Pons (tissue), 1 donor: ENCODE results near the gene LRRC7.
A peak's percentile ranks its signal among the peaks of the same experiment; 100 is the strongest.

Experiments used
- DNase-seq: peaks from one replicate; pipeline ENCODE4 v3.0.0-alpha.2; 2016; ENCODE audit warnings: low spot score

Gene LRRC7

GRCh38 chr1:69967245-69967766 is 399.6 kb downstream of the LRRC7 start:
- DNase-seq, result no peak

DNA sequence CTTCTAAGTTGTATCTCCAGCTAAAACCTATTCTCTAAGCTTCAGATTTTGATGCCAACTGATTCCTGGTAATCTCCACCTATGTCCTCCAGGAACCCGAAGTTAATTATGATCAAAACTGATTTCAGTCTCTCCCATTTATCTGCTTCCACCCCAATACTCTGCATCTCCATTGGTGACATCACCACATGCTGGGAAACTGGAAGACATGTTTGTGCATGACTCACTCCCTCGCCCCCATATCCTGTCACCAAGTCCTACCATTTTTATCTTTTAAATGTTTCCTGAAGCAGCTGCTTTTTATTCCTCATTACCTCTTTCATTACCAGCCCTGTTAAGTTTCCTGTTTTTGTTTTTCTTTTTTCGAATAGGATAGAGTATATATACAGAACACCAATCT is 409.2 kb downstream of the LRRC7 start:
- no peak for DNase-seq

GRCh38 chr1:69982992-69983391 is 415.3 kb downstream of the LRRC7 start:
- peak; percentile 10 for DNase-seq

- DNase-seq, result no peak
These were observed 417.7 kb downstream of the LRRC7 start for GRCh38 chr1:69985376-69985775.

DNA sequence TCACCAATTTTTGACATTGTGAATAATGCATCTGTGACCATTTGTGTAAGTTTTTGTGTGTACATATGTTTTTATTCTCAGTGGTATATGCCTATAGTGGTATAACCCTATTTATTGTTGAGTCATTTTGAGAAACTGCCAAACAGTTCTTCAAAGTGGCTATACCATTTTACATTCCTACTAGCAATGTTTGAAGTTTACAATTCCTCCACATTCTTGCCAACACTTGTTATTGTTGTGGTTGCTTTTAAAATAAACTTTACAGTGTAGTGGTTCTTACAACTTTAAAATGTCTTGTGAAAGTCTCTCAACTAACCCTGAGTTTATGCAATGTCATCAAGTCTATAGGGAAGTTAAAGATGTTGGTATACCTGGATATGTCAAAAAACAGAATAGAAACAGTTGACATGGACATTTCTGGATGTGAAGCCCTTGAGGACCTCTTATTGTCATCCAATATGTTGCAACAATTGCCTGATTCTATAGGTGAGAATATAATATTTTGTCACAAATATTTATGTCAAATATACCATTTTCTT is 418.2 kb downstream of the LRRC7 start:
- no peak for DNase-seq

GRCh38 chr1:69987881-69988280 is 420.2 kb downstream of the LRRC7 start:
- no peak for DNase-seq

DNA sequence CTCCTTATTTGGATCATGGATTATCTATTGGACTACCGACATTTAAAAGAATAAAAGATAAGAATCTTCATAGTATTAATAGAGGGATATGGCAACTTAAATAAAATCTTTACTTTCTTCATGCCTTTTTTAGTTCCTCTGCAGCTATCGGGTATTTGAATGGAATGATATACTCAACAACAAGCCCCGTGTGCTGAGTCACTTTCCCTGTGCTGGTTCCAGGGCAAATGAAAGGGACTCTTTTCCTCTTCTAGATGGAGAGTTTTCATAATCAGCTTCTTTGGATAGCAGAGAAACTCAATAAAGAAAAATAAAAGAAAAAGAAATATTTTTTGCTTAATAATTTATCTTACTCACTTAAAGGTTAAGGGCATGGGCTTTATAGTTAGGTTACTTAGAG is 423.9 kb downstream of the LRRC7 start:
- no peak for DNase-seq

DNA sequence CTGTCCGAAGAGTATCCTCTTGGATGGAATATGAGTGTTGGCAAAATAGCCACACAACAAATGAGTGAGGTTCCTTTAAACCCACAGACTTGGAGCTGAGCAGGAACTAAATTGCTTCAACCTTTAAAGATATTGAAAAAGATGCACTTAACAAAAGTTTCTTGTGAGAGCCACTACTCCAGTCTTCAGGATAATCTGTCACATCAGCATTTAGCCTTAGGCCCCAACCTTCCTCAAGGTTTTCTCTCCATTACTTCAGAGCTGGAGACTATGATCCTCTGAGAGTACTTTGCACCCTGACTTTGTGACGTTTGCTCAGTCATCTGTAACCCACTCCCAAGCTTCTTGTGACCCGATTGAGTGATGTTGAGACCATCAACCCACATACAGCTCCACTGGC is 424.9 kb downstream of the LRRC7 start:
- no peak for DNase-seq

DNA sequence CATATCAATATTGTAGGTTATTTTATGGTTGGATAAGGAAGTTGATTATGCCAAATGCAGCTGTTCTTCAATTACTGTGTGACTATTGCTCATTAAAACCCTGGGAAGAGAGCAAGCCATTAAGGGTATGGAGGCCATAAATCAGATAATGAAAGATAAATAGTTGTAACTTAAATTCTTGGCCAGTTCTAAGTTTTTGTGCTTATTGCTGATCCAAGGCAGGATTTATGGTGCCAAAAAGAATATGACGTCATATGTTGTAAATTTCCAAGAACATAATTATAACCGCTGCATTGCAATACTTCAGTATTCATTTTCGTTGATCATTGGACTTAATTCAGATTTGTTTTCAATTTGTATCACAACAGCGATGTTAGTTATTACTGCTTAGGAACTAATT is 426.1 kb downstream of the LRRC7 start:
- DNase-seq, result no peak

- no peak for DNase-seq
These were observed 426.5 kb downstream of the LRRC7 start for GRCh38 chr1:69994241-69994640.

- DNase-seq, result no peak
These were observed 431.1 kb downstream of the LRRC7 start for GRCh38 chr1:69998847-69999246.

GRCh38 chr1:70003211-70003908 is 435.6 kb downstream of the LRRC7 start:
- no peak for DNase-seq

GRCh38 chr1:70005386-70006034 is 437.8 kb downstream of the LRRC7 start:
- DNase-seq, result no peak

DNA sequence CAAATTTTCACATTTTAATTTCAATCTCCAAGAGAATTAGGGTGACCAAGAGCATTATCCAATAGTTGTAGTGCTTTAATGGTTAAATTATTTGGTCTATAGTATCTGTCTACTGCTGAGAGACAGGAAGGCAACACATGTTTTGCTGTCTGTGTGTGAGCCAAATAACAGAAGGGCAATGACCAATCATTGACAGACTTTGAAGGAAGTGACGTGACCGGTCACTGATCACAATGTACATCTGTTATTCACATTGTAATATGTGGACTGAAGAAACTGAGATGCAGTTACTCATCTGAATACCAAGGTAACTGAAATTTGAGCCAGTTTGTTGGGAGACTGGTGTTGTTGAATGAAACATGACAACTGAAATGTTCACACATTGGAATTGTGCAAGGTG is 440.9 kb downstream of the LRRC7 start:
- no peak for DNase-seq

- DNase-seq, result no peak
These were observed 450.0 kb downstream of the LRRC7 start for GRCh38 chr1:70017770-70018169.

DNA sequence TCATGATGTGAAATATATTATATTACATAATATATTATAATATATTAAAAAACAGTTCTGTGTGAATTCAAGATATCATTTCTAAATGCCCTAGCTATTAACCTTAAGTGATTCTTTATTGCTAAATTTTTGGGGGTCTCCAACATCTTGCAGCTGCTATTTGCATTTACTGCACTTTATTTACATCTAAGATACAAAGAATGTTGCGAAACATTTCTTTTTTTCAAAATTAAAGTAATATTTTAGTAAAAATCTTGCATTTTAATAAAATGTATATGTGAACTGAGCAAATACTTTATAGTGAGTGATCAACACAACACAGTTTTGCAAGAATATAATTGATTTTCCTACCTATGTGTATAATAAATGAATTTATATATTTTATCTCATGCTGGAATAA is 456.6 kb downstream of the LRRC7 start:
- no peak for DNase-seq

GRCh38 chr1:70025052-70025451 is 457.3 kb downstream of the LRRC7 start:
- no peak for DNase-seq

- no peak for DNase-seq
These were observed 458.1 kb downstream of the LRRC7 start for GRCh38 chr1:70025846-70026245.

DNA sequence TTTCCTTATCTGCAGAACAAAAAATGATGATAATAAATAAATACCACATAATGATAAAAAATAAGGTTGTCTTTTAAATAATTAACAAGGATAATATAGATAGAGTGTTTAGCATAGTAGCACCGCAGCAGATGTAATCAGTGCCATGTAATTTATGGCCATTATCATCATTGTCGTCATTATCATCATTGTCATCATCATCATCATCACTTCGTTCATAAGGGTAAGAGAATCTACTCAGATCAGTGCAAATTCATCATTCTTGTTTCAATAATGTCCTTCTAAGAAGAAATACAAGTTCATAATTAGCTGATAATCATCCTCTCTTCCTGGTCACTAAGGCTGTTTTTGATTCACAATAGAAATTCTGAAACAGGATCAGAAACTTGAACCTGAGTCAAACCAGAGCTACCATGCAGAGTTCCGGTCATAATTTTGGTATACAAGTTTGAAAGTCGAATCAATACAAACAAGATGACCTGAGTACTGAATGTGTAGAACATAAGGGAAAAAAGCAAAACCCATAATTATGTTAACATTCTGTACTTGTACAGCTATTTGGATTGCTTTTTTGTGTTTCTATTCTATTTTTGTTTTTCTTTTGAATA is 465.6 kb downstream of the LRRC7 start:
- no peak for DNase-seq

DNA sequence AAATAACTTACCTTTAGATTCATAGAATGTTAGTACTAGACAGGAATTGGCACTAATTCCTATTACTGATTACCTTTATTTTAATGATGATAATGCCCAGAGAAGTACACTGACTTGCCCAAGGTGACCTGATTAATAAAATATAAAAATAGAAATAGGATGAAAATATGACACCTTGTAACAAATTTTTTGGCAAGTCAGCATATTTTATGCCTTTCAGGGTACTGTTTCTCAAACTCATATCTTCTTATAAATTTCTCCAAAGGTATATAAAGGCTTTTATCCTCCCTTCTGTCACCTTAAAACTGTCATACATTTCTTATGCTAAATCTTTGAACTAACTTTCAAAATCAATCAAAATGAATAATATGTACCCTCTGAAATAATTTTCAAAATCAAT is 466.2 kb downstream of the LRRC7 start:
- DNase-seq, result no peak

DNA sequence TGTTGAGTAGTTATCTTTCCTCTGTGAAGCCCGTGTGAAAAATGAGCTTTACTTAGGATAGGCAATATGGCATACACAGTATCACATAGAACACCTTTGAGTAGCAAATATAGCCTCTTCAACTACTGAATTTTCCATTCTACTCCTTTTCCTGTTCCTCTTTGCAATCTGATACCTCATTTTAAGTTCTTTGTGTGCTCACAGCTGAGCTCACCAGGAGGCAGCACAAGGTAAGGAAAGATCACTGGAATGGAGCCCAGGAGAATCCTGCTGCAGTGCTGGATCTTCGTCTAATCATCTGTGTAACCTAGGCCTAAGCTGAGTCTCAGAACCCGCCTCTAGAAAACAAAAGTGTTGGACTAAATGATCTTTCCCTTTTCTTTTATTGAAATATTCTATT is 466.7 kb downstream of the LRRC7 start:
- peak; percentile 40 for DNase-seq

DNA sequence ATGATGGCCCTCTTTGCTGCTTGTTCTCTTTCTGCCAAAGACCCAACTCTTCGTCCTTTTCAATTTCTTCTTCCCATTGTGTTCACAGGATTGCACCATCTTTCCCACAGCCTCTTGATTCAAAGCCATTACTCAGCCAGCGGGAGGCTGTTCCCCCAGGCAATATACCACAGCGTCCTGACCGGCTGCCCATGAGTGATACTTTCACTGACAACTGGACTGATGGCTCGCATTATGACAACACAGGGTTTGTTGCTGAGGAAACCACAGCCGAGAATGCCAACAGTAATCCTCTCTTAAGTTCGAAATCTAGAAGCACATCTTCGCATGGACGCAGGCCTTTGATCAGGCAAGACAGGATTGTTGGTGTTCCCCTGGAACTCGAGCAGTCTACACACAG is 470.3 kb downstream of the LRRC7 start:
- DNase-seq, result no peak

DNA sequence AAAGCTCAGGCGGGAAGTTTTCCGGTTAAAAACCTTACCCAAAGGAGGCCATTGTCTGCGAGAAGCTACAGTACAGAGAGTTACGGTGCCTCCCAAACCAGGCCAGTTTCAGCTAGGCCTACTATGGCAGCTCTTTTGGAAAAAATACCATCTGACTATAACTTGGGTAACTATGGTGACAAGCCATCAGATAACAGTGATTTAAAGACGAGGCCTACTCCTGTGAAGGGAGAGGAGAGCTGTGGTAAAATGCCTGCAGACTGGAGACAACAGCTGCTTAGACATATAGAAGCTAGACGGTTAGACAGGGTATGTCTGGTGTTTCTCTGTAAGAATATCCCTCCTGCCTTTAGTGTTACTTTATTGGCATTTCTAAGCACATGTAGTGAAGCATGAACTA is 471.8 kb downstream of the LRRC7 start:
- no peak for DNase-seq
